ENCODE data around the gene DAZL.

DAZL gene

GRCh38 chr3:16583551-16583950 is 21.7 kb downstream of the DAZL start:
- Mint-ChIP-seq H3K27me3 (peaks cover 16% of the 10 kb centered on the region), H3K9me3 (no peaks in the 10 kb centered on the region), H3K27ac (no peak overlapping the region), H3K36me3 (no peaks in the 10 kb centered on the region), H3K4me3 (no peak overlapping the region), H3K4me1 (no peaks in the 10 kb centered on the region)
- no peak for DNase-seq
- CTCF ChIA-PET = no interaction called here

DNA sequence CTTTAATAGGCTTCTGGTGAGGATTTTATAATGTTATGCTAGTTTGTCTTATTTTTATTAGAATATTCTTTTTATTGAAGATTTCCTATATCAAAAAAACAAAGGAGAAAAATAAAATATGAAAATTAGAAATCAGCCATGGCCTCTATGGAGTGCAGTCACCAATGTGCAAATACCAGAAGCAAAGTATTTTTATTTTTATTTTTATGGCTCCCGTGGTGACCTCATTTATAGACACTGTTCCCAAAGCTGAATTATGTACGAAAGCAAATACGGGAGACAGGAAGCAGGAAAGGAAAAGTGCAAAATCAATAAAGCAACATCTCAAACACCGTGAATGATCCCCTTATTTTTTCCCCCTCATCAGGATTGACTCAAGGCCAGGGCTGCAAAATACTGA is 35.1 kb downstream of the DAZL start:
- Mint-ChIP-seq H3K9me3 (no peaks in the 10 kb centered on the region), H3K27ac (no peak overlapping the region), H3K4me1 (no peaks in the 10 kb centered on the region), H3K4me3 (no peak overlapping the region), H3K27me3 (peaks cover 14% of the 10 kb centered on the region), H3K36me3 (no peaks in the 10 kb centered on the region)
- CTCF ChIA-PET = no interaction called here
- DNase-seq = no peak

- Mint-ChIP-seq H3K9me3 (no peaks in the 10 kb centered on the region), H3K36me3 (no peaks in the 10 kb centered on the region), H3K4me3 (no peak overlapping the region), H3K27me3 (peaks cover 14% of the 10 kb centered on the region), H3K4me1 (no peaks in the 10 kb centered on the region), H3K27ac (no peak overlapping the region)
- CTCF ChIA-PET = interaction anchor here (0.7 kb wide), 1 partner anchor 17 kb away, joined by 5 read pairs; no protein-coding TSS in a partner anchor
- DNase-seq = no peak
Observed at GRCh38 chr3:16568532-16568931, 36.7 kb downstream of the DAZL start.

- H3K9me3 Mint-ChIP-seq = no peaks in the 10 kb centered on the region
- H3K4me3 Mint-ChIP-seq = no peak overlapping the region
- H3K36me3 Mint-ChIP-seq = no peaks in the 10 kb centered on the region
- DNase-seq = no peak
- no peak overlapping the region for H3K27ac Mint-ChIP-seq
- H3K4me1 Mint-ChIP-seq = no peaks in the 10 kb centered on the region
- CTCF ChIA-PET = interaction anchor here (0.7 to 0.8 kb wide), 2 partner anchors 17 to 29 kb away, joined by 3 to 5 read pairs; no protein-coding TSS in a partner anchor
- peaks cover 14% of the 10 kb centered on the region for H3K27me3 Mint-ChIP-seq
Observed at GRCh38 chr3:16568115-16568514, 37.1 kb downstream of the DAZL start.

DNA sequence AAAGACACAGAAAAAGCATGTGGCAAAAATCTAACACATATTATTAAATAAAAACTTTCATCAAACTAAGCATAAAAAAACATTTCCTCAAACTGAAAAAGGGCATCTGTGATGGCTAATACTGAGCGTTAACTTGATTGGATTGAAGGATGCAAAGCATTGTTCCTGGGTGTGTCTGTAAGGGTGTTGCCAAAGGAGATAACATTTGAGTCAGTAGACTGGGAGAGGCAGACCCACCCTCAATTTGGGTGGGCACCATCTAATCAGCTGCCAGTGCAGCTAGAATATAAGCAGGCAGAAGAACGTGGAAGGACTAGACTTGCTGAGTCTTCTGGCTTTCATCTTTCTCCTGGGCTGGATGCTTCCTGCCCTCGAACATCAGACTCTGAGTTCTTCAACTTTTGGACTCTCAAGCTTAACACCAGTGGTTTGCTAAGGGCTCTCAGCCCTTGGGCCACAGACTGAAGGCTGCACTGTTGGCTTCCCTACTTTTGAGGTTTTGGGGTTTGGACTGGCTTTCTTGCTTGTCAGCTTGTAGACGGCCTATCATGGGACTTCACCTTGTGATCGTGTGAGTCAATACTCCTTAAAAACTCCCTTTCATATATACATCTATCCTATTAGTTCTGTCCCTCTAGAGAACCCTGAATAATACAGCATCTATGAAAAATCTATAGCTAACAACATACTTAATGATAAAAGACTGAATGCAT is 45.4 kb downstream of the DAZL start:
- DNase-seq = no peak
- no peak overlapping the region for H3K27ac Mint-ChIP-seq
- no peaks in the 10 kb centered on the region for H3K36me3 Mint-ChIP-seq
- peaks cover 12% of the 10 kb centered on the region for H3K27me3 Mint-ChIP-seq
- H3K4me3 Mint-ChIP-seq = no peak overlapping the region
- H3K9me3 Mint-ChIP-seq = no peaks in the 10 kb centered on the region
- CTCF ChIA-PET = interaction anchor here (0.6 to 1.1 kb wide), 2 partner anchors 183 to 243 kb away, joined by 3 read pairs; no protein-coding TSS in a partner anchor
- no peaks in the 10 kb centered on the region for H3K4me1 Mint-ChIP-seq

DNA sequence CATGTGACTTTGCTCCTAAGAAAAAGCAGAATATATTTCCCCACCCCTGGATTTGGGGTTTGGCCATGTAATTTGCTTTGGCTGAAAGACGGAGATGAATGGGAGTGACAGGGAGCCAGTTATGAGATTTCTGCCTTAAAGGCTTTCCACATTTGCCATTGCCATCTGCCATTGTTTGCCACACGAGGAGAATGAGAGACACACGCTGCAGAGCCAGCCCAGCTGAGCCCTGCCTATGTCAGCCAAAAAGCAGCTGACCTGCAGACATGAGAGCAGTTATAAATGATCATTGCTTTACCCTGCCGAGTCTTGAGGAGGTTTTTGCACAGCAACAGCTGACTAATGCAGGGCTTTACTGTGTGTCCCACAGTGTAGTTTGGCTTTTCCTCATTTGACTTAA is 51.1 kb downstream of the DAZL start:
- Mint-ChIP-seq H3K9me3 (no peaks in the 10 kb centered on the region), H3K4me1 (peaks cover 10% of the 10 kb centered on the region), H3K36me3 (no peaks in the 10 kb centered on the region), H3K4me3 (no peak overlapping the region), H3K27ac (no peak overlapping the region), H3K27me3 (peaks cover 42% of the 10 kb centered on the region)
- no peak for DNase-seq
- CTCF ChIA-PET = interaction anchor here (0.6 to 1.8 kb wide), 2 partner anchors 42 to 264 kb away, joined by 3 to 5 read pairs; no protein-coding TSS in a partner anchor

- Mint-ChIP-seq H3K27ac (no peak overlapping the region), H3K9me3 (no peaks in the 10 kb centered on the region), H3K4me1 (peaks cover 10% of the 10 kb centered on the region), H3K4me3 (no peak overlapping the region), H3K27me3 (peaks cover 37% of the 10 kb centered on the region), H3K36me3 (no peaks in the 10 kb centered on the region)
- CTCF ChIA-PET = interaction anchor here (1.3 to 4.0 kb wide), 3 partner anchors 233 to 270 kb away, joined by 3 to 23 read pairs (median 5); no protein-coding TSS in a partner anchor
- no peak for DNase-seq
Observed at GRCh38 chr3:16552757-16553156, 52.5 kb downstream of the DAZL start.

GRCh38 chr3:16551342-16551976 is 53.8 kb downstream of the DAZL start:
- Mint-ChIP-seq H3K9me3 (no peaks in the 10 kb centered on the region), H3K4me1 (peaks cover 10% of the 10 kb centered on the region), H3K4me3 (no peak overlapping the region), H3K27ac (no peak overlapping the region), H3K36me3 (no peaks in the 10 kb centered on the region), H3K27me3 (peaks cover 31% of the 10 kb centered on the region)
- DNase-seq = no peak
- CTCF ChIA-PET = interaction anchor here (1.0 to 4.0 kb wide), 12 partner anchors 9 to 284 kb away, joined by 3 to 37 read pairs (median 5); partner anchors contain the start of gene OXNAD1

GRCh38 chr3:16550676-16551341 is 54.4 kb downstream of the DAZL start:
- Mint-ChIP-seq H3K4me3 (no peak overlapping the region), H3K4me1 (peaks cover 10% of the 10 kb centered on the region)

DNA sequence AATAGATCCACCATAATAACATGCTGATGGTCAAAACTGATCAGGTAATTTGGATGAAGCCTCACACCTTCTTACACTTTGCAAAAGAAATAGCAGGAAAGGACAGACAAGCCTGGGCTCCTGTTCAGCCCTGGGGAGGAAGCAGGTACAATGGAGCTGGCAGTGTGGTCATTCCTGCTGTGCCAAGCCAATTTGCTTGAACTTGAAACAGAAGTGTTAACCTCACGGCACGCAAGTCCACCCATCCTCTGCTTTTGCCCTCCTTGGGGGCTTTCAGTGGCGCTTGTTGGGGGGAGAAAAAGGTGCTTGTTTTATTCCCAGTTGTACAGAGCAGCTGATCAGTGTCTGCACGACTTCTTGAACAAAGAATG is 54.9 kb downstream of the DAZL start:
- Mint-ChIP-seq H3K4me3 (no peak overlapping the region), H3K27me3 (peaks cover 34% of the 10 kb centered on the region), H3K36me3 (no peaks in the 10 kb centered on the region), H3K27ac (no peak overlapping the region), H3K4me1 (peaks cover 10% of the 10 kb centered on the region), H3K9me3 (no peaks in the 10 kb centered on the region)
- CTCF ChIA-PET = interaction anchor here (0.8 to 4.0 kb wide), 16 partner anchors 14 to 283 kb away, joined by 3 to 37 read pairs (median 4); partner anchors contain the start of gene OXNAD1
- DNase-seq = no peak

More at GRCh38 chr3:16550676-16551341, 54.4 kb downstream of the DAZL start:
- peak overlapping the region; percentile 39 for H3K27ac Mint-ChIP-seq
- no peaks in the 10 kb centered on the region for H3K36me3 Mint-ChIP-seq
- peaks cover 34% of the 10 kb centered on the region for H3K27me3 Mint-ChIP-seq
- peak; percentile 82 for DNase-seq
- CTCF ChIA-PET = interaction anchor here (0.8 to 4.0 kb wide), 18 partner anchors 9 to 283 kb away, joined by 3 to 37 read pairs (median 4); partner anchors contain the start of gene OXNAD1
- no peaks in the 10 kb centered on the region for H3K9me3 Mint-ChIP-seq

- CTCF ChIA-PET = interaction anchor here (2.9 to 4.0 kb wide), 3 partner anchors 229 to 281 kb away, joined by 23 to 37 read pairs (median 36); partner anchors contain the start of gene OXNAD1
- no peak overlapping the region for H3K4me3 Mint-ChIP-seq
Observed at GRCh38 chr3:16548721-16549120, 56.5 kb downstream of the DAZL start.

GRCh38 chr3:16547561-16548357 is 57.5 kb downstream of the DAZL start:
- Mint-ChIP-seq H3K36me3 (no peaks in the 10 kb centered on the region), H3K4me3 (no peak overlapping the region), H3K27ac (no peak overlapping the region), H3K4me1 (peaks cover 13% of the 10 kb centered on the region), H3K9me3 (no peaks in the 10 kb centered on the region), H3K27me3 (peaks cover 30% of the 10 kb centered on the region)
- DNase-seq = no peak
- CTCF ChIA-PET = interaction anchor here (0.9 kb wide), 1 partner anchor 258 kb away, joined by 3 read pairs; no protein-coding TSS in a partner anchor

More at GRCh38 chr3:16548721-16549120, 56.5 kb downstream of the DAZL start:
- no peak for DNase-seq
- Mint-ChIP-seq H3K4me1 (peaks cover 13% of the 10 kb centered on the region), H3K27ac (no peak overlapping the region), H3K36me3 (no peaks in the 10 kb centered on the region), H3K9me3 (no peaks in the 10 kb centered on the region), H3K27me3 (peaks cover 34% of the 10 kb centered on the region)

- CTCF ChIA-PET = interaction anchor here (0.9 kb wide), 1 partner anchor 256 kb away, joined by 3 read pairs; no protein-coding TSS in a partner anchor
- Mint-ChIP-seq H3K4me1 (peaks cover 13% of the 10 kb centered on the region), H3K36me3 (no peaks in the 10 kb centered on the region), H3K9me3 (no peaks in the 10 kb centered on the region), H3K27me3 (peaks cover 21% of the 10 kb centered on the region), H3K27ac (no peak overlapping the region), H3K4me3 (no peak overlapping the region)
- no peak for DNase-seq
Observed at GRCh38 chr3:16546186-16547010, 58.8 kb downstream of the DAZL start.
